Measurements from ENCODE around the gene TMEM17.

Gene TMEM17

DNA sequence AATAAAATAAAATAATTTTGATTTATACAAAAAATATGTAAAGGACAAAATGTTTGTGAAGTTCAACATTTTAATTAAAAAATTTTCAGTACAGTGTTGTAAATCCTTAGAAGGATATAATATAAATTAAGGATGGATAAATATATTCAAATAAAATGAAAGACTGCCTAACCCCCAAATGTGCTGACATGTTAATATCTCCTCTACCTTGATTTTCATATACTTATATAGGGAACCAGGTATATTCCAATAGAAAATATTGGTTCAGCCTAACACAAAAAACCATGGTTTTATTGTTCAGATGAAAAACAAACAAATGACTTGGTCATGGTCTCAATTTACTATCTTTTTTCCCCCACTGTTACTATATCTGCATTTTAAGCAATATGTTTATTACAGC is 7.3 kb downstream of the TMEM17 start:
- ATAC-seq: no peak
- TF ChIP-seq ZFP30 (CRISPR knock-in tag; IDR thresholded peaks at IDR 0.05) (no peak), TCF4 (CRISPR knock-in tag; IDR thresholded peaks at IDR 0.05; ENCODE audit: borderline replicate concordance) (no peak), TSHZ2 (CRISPR knock-in tag; IDR thresholded peaks at IDR 0.05) (no peak), POU6F1 (CRISPR knock-in tag; IDR thresholded peaks at IDR 0.05; ENCODE audit: borderline replicate concordance, low read depth) (no peak), SNAI2 (CRISPR knock-in tag; IDR thresholded peaks at IDR 0.05) (no peak), TOX (CRISPR knock-in tag; IDR thresholded peaks at IDR 0.05; ENCODE audit: borderline replicate concordance) (no peak), GLIS3 (CRISPR knock-in tag; IDR thresholded peaks at IDR 0.05) (no peak), CREB5 (CRISPR knock-in tag; IDR thresholded peaks at IDR 0.05; ENCODE audit: low read depth) (no peak), ISL1 (CRISPR knock-in tag; IDR thresholded peaks at IDR 0.05) (no peak), ZNF8 (CRISPR knock-in tag; IDR thresholded peaks at IDR 0.05) (no peak), RARB (CRISPR knock-in tag; IDR thresholded peaks at IDR 0.05) (no peak), OSR1 (CRISPR knock-in tag; IDR thresholded peaks at IDR 0.05) (no peak), ZC3H10 (CRISPR knock-in tag; IDR thresholded peaks at IDR 0.05) (no peak), ZNF70 (CRISPR knock-in tag; IDR thresholded peaks at IDR 0.05) (no peak)
- TF ChIP-seq, protein P1, sequence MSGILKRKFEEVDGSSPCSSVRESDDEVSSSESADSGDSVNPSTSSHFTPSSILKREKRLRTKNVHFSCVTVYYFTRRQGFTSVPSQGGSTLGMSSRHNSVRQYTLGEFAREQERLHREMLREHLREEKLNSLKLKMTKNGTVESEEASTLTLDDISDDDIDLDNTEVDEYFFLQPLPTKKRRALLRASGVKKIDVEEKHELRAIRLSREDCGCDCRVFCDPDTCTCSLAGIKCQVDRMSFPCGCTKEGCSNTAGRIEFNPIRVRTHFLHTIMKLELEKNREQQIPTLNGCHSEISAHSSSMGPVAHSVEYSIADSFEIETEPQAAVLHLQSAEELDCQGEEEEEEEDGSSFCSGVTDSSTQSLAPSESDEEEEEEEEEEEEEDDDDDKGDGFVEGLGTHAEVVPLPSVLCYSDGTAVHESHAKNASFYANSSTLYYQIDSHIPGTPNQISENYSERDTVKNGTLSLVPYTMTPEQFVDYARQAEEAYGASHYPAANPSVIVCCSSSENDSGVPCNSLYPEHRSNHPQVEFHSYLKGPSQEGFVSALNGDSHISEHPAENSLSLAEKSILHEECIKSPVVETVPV (CRISPR knock-in tag; IDR thresholded peaks at IDR 0.05): no peak

- no peak for TF ChIP-seq ZC3H10 (CRISPR knock-in tag; IDR thresholded peaks at IDR 0.05)
- ATAC-seq: no peak
Observed at GRCh38 chr2:62495761-62496160, 10.2 kb downstream of the TMEM17 start.

- no peak for TF ChIP-seq TOX (CRISPR knock-in tag; IDR thresholded peaks at IDR 0.05; ENCODE audit: borderline replicate concordance)
- no peak for TF ChIP-seq ZFP30 (CRISPR knock-in tag; IDR thresholded peaks at IDR 0.05)
- ATAC-seq: no peak
Observed at GRCh38 chr2:62492048-62492447, 13.9 kb downstream of the TMEM17 start.

GRCh38 chr2:62489702-62490101 is 16.3 kb downstream of the TMEM17 start:
- TF ChIP-seq PPARA (CRISPR knock-in tag; IDR thresholded peaks at IDR 0.05; ENCODE audit: borderline replicate concordance) (no peak), SNAI2 (CRISPR knock-in tag; IDR thresholded peaks at IDR 0.05) (no peak), ZFP30 (CRISPR knock-in tag; IDR thresholded peaks at IDR 0.05) (no peak), ESRRG (CRISPR knock-in tag; IDR thresholded peaks at IDR 0.05) (no peak), ZC3H10 (CRISPR knock-in tag; IDR thresholded peaks at IDR 0.05) (no peak), RARB (CRISPR knock-in tag; IDR thresholded peaks at IDR 0.05) (no peak), BACH2 (CRISPR knock-in tag; IDR thresholded peaks at IDR 0.05; ENCODE audit: borderline replicate concordance) (no peak)
- no peak for ATAC-seq

GRCh38 chr2:62489162-62489561 is 16.8 kb downstream of the TMEM17 start:
- TF ChIP-seq POU6F1 (CRISPR knock-in tag; IDR thresholded peaks at IDR 0.05; ENCODE audit: borderline replicate concordance, low read depth): no peak
- 0 out of 2 replicates have a peak, but pooled peaks have one; percentile 10 for TF ChIP-seq ISL1 (CRISPR knock-in tag; IDR thresholded peaks at IDR 0.05)
- no peak for TF ChIP-seq ZNF565 (CRISPR knock-in tag; conservative IDR thresholded peaks at IDR 0.05; ENCODE audit: low read depth)
- no peak for TF ChIP-seq ARNTL (CRISPR knock-in tag; IDR thresholded peaks at IDR 0.05; ENCODE audit: borderline replicate concordance, low read depth)
- TF ChIP-seq, protein P2, sequence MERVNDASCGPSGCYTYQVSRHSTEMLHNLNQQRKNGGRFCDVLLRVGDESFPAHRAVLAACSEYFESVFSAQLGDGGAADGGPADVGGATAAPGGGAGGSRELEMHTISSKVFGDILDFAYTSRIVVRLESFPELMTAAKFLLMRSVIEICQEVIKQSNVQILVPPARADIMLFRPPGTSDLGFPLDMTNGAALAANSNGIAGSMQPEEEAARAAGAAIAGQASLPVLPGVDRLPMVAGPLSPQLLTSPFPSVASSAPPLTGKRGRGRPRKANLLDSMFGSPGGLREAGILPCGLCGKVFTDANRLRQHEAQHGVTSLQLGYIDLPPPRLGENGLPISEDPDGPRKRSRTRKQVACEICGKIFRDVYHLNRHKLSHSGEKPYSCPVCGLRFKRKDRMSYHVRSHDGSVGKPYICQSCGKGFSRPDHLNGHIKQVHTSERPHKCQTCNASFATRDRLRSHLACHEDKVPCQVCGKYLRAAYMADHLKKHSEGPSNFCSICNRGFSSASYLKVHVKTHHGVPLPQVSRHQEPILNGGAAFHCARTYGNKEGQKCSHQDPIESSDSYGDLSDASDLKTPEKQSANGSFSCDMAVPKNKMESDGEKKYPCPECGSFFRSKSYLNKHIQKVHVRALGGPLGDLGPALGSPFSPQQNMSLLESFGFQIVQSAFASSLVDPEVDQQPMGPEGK (CRISPR knock-in tag; IDR thresholded peaks at IDR 0.05; ENCODE audit: borderline replicate concordance): no peak
- no peak for TF ChIP-seq TCF4 (CRISPR knock-in tag; IDR thresholded peaks at IDR 0.05; ENCODE audit: borderline replicate concordance)
- peak; percentile 35 for ATAC-seq
